Ascending aorta (tissue), 2 donors: Measurements from ENCODE around the gene DDR2. TPM values are rescaled to one million over a fixed set of nuclear protein-coding genes. Genes with fewer than 3 reads are reported as not detected.
A peak's percentile ranks its signal among the peaks of the same experiment; 100 is the strongest.
"Not testable (repeated sequence)": the region's sequence is repeated elsewhere in the genome, so short reads cannot be mapped to it uniquely, and the experiment has no call there.

Experiments used
- DNase-seq, 2 donors: peaks; one replicate each; pipeline ENCODE4 v3.0.0-alpha.2; 2019; ENCODE audit warnings: low spot score in 2 of 2
- H3K27ac ChIP-seq, 2 donors: fragments of 200-600 bp; sonication (generic); one replicate each; pipeline ENCODE4 v1.5.1; 2016 to 2017; ENCODE audit warnings: mild to moderate bottlenecking in 1 of 2
- H3K27me3 ChIP-seq: fragments of 200-600 bp; sonication (generic); one replicate; pipeline ENCODE4 v1.5.1; 2017
- H3K36me3 ChIP-seq, 2 donors: fragments of 200-600 bp; sonication (generic); one replicate each; pipeline ENCODE4 v1.5.1; 2016
- H3K4me1 ChIP-seq, 2 donors: fragments of 200-600 bp; sonication (generic); one replicate each; pipeline ENCODE4 v1.5.1; 2016 to 2017; ENCODE audit warnings: mild to moderate bottlenecking in 1 of 2
- H3K4me3 ChIP-seq, 2 donors: fragments of 200-600 bp; sonication (generic); one replicate each; pipeline ENCODE4 v1.5.1; 2016 to 2017; ENCODE audit warnings: mild to moderate bottlenecking in 1 of 2
- H3K9me3 ChIP-seq, 2 donors: fragments of 200-600 bp; sonication (generic); one replicate each; pipeline ENCODE4 v1.5.1; 2016
- CTCF ChIP-seq, 3 experiments: fragments of 200-600 bp in 2 of 3; fragments of 450-650 bp in 1 of 3; sonication (generic) in 2 of 3; IDR thresholded peaks; one replicate each; pipeline ENCODE4 v1.5.1; 2016 to 2019; ENCODE audit warnings: antibody characterized with exemption in 3 of 3, mild to moderate bottlenecking in 1 of 3, moderate library complexity in 1 of 3
- intact Hi-C: fragments of 100-400 bp; cut with DNase I; formaldehyde crosslinking; loops from one replicate; pipeline ENCODE4 v1.15.1; 2023
- total RNA-seq: library from RNA; depleted of rRNA; stranded (reverse); fragments of >200 nt; gene quantifications from one replicate; pipeline ENCODE4 v1.1.0, GENCODE V29; 2016

Gene DDR2
- total RNA-seq, 1 donor from 2014 or later, result 77.9 TPM

GRCh38 chr1:162799995-162800830, 167.9 kb downstream of the DDR2 start:
- not testable (repeated sequence) for H3K9me3 ChIP-seq, H3K4me1 ChIP-seq, H3K27ac ChIP-seq, H3K27me3 ChIP-seq, H3K4me3 ChIP-seq
- H3K36me3 ChIP-seq, result peaks cover 11 to 39% of the 10 kb centered on the region in 2 donors
- TF ChIP-seq CTCF (IDR thresholded peaks at IDR 0.05), result peak; percentile 42 to 67 (median 62)
- peak in 1 of 2 donors; percentile 86 for DNase-seq
- intact Hi-C loops, result loop anchor here (1.0 kb wide), 1 partner anchor 187 kb away; no protein-coding TSS in a partner anchor

- DNase-seq, H3K9me3 ChIP-seq, H3K27me3 ChIP-seq, intact Hi-C loops, H3K4me3 ChIP-seq, H3K27ac ChIP-seq, H3K4me1 ChIP-seq: not testable (repeated sequence)
- peaks cover 9 to 24% of the 10 kb centered on the region in 2 donors for H3K36me3 ChIP-seq
Measured at GRCh38 chr1:162807503-162807902, 175.2 kb downstream of the DDR2 start.

- H3K4me3 ChIP-seq, H3K27ac ChIP-seq, intact Hi-C loops, H3K4me1 ChIP-seq, H3K36me3 ChIP-seq, H3K9me3 ChIP-seq, H3K27me3 ChIP-seq, DNase-seq: not testable (repeated sequence)
Measured at GRCh38 chr1:162812357-162812756, 180.1 kb downstream of the DDR2 start.

GRCh38 chr1:162818136-162818535, 185.9 kb downstream of the DDR2 start:
- H3K4me3 ChIP-seq, H3K36me3 ChIP-seq, H3K27ac ChIP-seq, intact Hi-C loops, H3K4me1 ChIP-seq, H3K9me3 ChIP-seq, H3K27me3 ChIP-seq, DNase-seq: not testable (repeated sequence)

GRCh38 chr1:162818666-162819065, 186.4 kb downstream of the DDR2 start:
- DNase-seq, H3K27ac ChIP-seq, intact Hi-C loops, H3K4me1 ChIP-seq, H3K27me3 ChIP-seq, H3K9me3 ChIP-seq, H3K36me3 ChIP-seq, H3K4me3 ChIP-seq: not testable (repeated sequence)

- no peak for DNase-seq
- intact Hi-C loops, result no loop called here
- Histone ChIP-seq H3K9me3 (no peaks in the 10 kb centered on the region), H3K27ac (no peak overlapping the region), H3K36me3 (no peaks in the 10 kb centered on the region), H3K27me3 (no peaks in the 10 kb centered on the region), H3K4me3 (peak overlapping the region; percentile 54 to 67), H3K4me1 (no peaks in the 10 kb centered on the region)
- no peak for TF ChIP-seq CTCF (IDR thresholded peaks at IDR 0.05)
Measured at GRCh38 chr1:162822391-162823200, 190.3 kb downstream of the DDR2 start.

- Histone ChIP-seq H3K4me3 (no peak overlapping the region), H3K4me1 (no peaks in the 10 kb centered on the region), H3K9me3 (no peaks in the 10 kb centered on the region), H3K27me3 (no peaks in the 10 kb centered on the region), H3K27ac (no peak overlapping the region), H3K36me3 (no peaks in the 10 kb centered on the region)
- no peak for DNase-seq
- no peak for TF ChIP-seq CTCF (IDR thresholded peaks at IDR 0.05)
- intact Hi-C loops, result no loop called here
Measured at GRCh38 chr1:162823231-162823630, 191.0 kb downstream of the DDR2 start.
